Endothelial cell of umbilical vein (primary cell): ENCODE results near the gene ABI2. TPM values are rescaled to one million over a fixed set of nuclear protein-coding genes. Genes with fewer than 3 reads are reported as not detected.

Experiments
- BruUV-seq: library from RNA; stranded (reverse); fragments of 400-500 nt; replicated peaks from 2 replicates; lab custom pipeline; 2021; lab: Mats Ljungman, UMichigan
- CTCF ChIA-PET: fragments of 300-600, 350-600 bp; sonication (Branson Sonifier 250); formaldehyde crosslinking; loops from one replicate; lab custom pipeline; 2021; ENCODE audit warnings: antibody characterized with exemption, inconsistent platforms; lab: Charles Lee
- POLR2A ChIA-PET: fragments of 300-600, 350-600 bp; sonication (Branson Sonifier 250); formaldehyde crosslinking; loops from one replicate; lab custom pipeline; 2021; ENCODE audit warnings: antibody characterized with exemption, inconsistent platforms; lab: Charles Lee
- DNase-seq: peaks from one replicate; pipeline ENCODE4 v3.0.0-alpha.2; 2011; ENCODE audit warnings: low read depth, low spot score
- FAIRE-seq: peaks from 2 replicates; lab custom pipeline; 2011; peaks lifted over from hg19 to GRCh38; lab: Jason Lieb, UNC
- H2AFZ ChIP-seq: 2 replicates; pipeline ENCODE4 v1.6.0; 2012; ENCODE audit warnings: low read depth, low read length, control low read depth, inconsistent platforms
- H3K27ac ChIP-seq: 2 replicates; pipeline ENCODE4 v1.5.1; 2011; ENCODE audit warnings: low read depth, mild to moderate bottlenecking, control low read depth, low read length, moderate library complexity; ENCODE audit not compliant: insufficient read depth
- H3K27me3 ChIP-seq, 2 experiments: 2 replicates each; pipeline versions ENCODE4 v1.6.0 to v1.6.1; 2011; ENCODE audit warnings: low read length in 2 of 2, mixed read lengths in 1 of 2; ENCODE audit not compliant: control insufficient read depth in 2 of 2, insufficient read depth in 2 of 2
- H3K36me3 ChIP-seq, 2 experiments: 2 replicates in 1 of 2; 3 replicates in 1 of 2; pipeline ENCODE4 v1.5.1; 2011; ENCODE audit warnings: low read length in 2 of 2, mild to moderate bottlenecking in 1 of 2, moderate library complexity in 1 of 2; ENCODE audit not compliant: control insufficient read depth in 2 of 2, insufficient read depth in 2 of 2; ENCODE audit errors: extremely low read depth in 1 of 2
- H3K4me1 ChIP-seq: 3 replicates; pipeline ENCODE4 v1.5.1; 2011; ENCODE audit warnings: mild to moderate bottlenecking, low read length; ENCODE audit not compliant: control insufficient read depth, insufficient read depth; ENCODE audit errors: extremely low read depth
- H3K4me2 ChIP-seq: 2 replicates; pipeline ENCODE4 v1.6.1; 2011; ENCODE audit warnings: low read length, control low read depth, mixed read lengths; ENCODE audit not compliant: insufficient read depth
- H3K4me3 ChIP-seq, 3 experiments: fragments of 200-600 bp in 1 of 3; sonication (generic), shearing (Covaris generic) in 1 of 3; replicated peaks in 1 of 3; 2 replicates each; pipeline ENCODE4 v1.5.1; 2011 to 2016; ENCODE audit warnings: control low read depth in 3 of 3, low read length in 3 of 3, mild to moderate bottlenecking in 2 of 3, inconsistent platforms in 1 of 3, low read depth in 1 of 3, moderate library complexity in 1 of 3; ENCODE audit not compliant: insufficient read depth in 1 of 3
- H3K79me2 ChIP-seq: 2 replicates; pipeline ENCODE4 v1.6.0; 2012; ENCODE audit warnings: low read length, inconsistent platforms; ENCODE audit not compliant: control insufficient read depth, insufficient read depth
- H3K9ac ChIP-seq: replicated peaks from 2 replicates; pipeline ENCODE3; 2011; ENCODE audit warnings: low read length, control low read depth; ENCODE audit not compliant: insufficient read depth; ENCODE audit errors: extremely low read depth
- H3K9me1 ChIP-seq: replicated peaks from 3 replicates; pipeline ENCODE4 v1.6.0; 2011; ENCODE audit warnings: mild to moderate bottlenecking, low read length; ENCODE audit not compliant: control insufficient read depth, insufficient read depth; ENCODE audit errors: extremely low read depth
- H3K9me3 ChIP-seq: replicated peaks from 2 replicates; pipeline ENCODE4 v1.5.1; 2012; ENCODE audit warnings: low read length, inconsistent platforms; ENCODE audit not compliant: control insufficient read depth, insufficient read depth
- H4K20me1 ChIP-seq: replicated peaks from 2 replicates; pipeline ENCODE3; 2011; ENCODE audit warnings: mild to moderate bottlenecking, low read length; ENCODE audit not compliant: control insufficient read depth, insufficient read depth; ENCODE audit errors: extremely low read depth
- CTCF ChIP-seq, 2 donors: IDR thresholded peaks; 1 replicate in 1 of 2; 2 replicates in 1 of 2; pipeline ENCODE4 v1.5.1; 2011; ENCODE audit warnings: low read length in 2 of 2, mild to moderate bottlenecking in 2 of 2, moderate library complexity in 2 of 2, control low read depth in 1 of 2, inconsistent platforms in 1 of 2, low read depth in 1 of 2; ENCODE audit not compliant: insufficient read depth in 1 of 2; ENCODE audit errors: extremely low read depth in 1 of 2
- EZH2 ChIP-seq: IDR thresholded peaks from 2 replicates; pipeline ENCODE4 v1.6.1; 2012; ENCODE audit warnings: borderline replicate concordance, low read depth, mild to moderate bottlenecking, moderate library complexity, low read length, inconsistent platforms; ENCODE audit not compliant: severe bottlenecking
- FOS ChIP-seq: IDR thresholded peaks from 2 replicates; pipeline ENCODE4 v1.6.1; 2011; ENCODE audit warnings: mild to moderate bottlenecking, low read length, moderate library complexity, borderline replicate concordance; ENCODE audit not compliant: insufficient read depth
- GATA2 ChIP-seq: IDR thresholded peaks from 2 replicates; pipeline ENCODE4 v1.7.0; 2011; ENCODE audit warnings: low read depth, mild to moderate bottlenecking, moderate library complexity, mixed read lengths, low read length; ENCODE audit not compliant: insufficient read length, insufficient read depth
- JUN ChIP-seq: IDR thresholded peaks from 2 replicates; pipeline ENCODE4 v1.6.1; 2011; ENCODE audit warnings: borderline replicate concordance, low read depth; ENCODE audit not compliant: insufficient read length, insufficient read depth
- MYC ChIP-seq: IDR thresholded peaks from one replicate; pipeline ENCODE4 v1.6.1; 2011; ENCODE audit warnings: mild to moderate bottlenecking, low read depth, low read length
- POLR2A ChIP-seq: IDR thresholded peaks from 2 replicates; pipeline ENCODE4 v1.6.1; 2012; ENCODE audit warnings: low read depth, mild to moderate bottlenecking, control low read depth, low read length
- POLR2AphosphoS5 ChIP-seq: IDR thresholded peaks from 2 replicates; pipeline ENCODE4 v1.6.1; 2012; ENCODE audit warnings: low read depth, mild to moderate bottlenecking, control low read depth, low read length, moderate library complexity; ENCODE audit not compliant: insufficient read depth
- dilution Hi-C: fragments of 300-500 bp; cut with MboI; formaldehyde crosslinking; loops from one replicate; pipeline ENCODE4 v1.15.0; 2019; ENCODE audit warnings: low sequenced_read_pairs; ENCODE audit not compliant: extremely low pct_ligation_motif_present
- intact Hi-C: fragments of 100-400 bp; cut with micrococcal nuclease; formaldehyde crosslinking; loops from one replicate; pipeline ENCODE4 v1.10.0; 2022
- polyA plus RNA-seq, 4 experiments: library from polyadenylated mRNA; depleted of rRNA in 3 of 4; stranded (reverse) in 3 of 4; unstranded in 1 of 4; fragments of >200 nt; gene quantifications; 2 replicates each; pipeline versions ENCODE4 v1.2.1 to v1.2.3, GENCODE V29; 2011 to 2012; ENCODE audit warnings: missing spikeins in 1 of 4
- total RNA-seq: library from RNA; stranded (reverse); gene quantifications from 2 replicates; pipeline ENCODE4 v1.2.3, GENCODE V29; 2021
- TF ChIP-seq, protein P1 (sequence below): IDR thresholded peaks from 2 replicates; pipeline ENCODE4 v1.6.1; 2011; ENCODE audit not compliant: insufficient read depth, insufficient read length

Gene ABI2
- total and polyA plus RNA-seq, 2 donors (not counting 3 experiments of a cell fraction or from before 2014, with no cell fraction given) = 35.7 to 61.0 TPM

GRCh38 chr2:203280428-203281064 lies 47.6 kb upstream of the ABI2 start:
- TF ChIP-seq MYC (no peak), JUN (no peak), GATA2 (no peak), POLR2AphosphoS5 (no peak), EZH2 (no peak), CTCF (IDR thresholded peaks at IDR 0.05; ENCODE audit: extremely low read depth in 1 of 2, insufficient read depth in 1 of 2, low read depth in 1 of 2, low read length in 2 of 2) (no peak), POLR2A (no peak), FOS (no peak)
- TF ChIP-seq, protein P1, sequence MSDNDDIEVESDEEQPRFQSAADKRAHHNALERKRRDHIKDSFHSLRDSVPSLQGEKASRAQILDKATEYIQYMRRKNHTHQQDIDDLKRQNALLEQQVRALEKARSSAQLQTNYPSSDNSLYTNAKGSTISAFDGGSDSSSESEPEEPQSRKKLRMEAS = no peak
- Histone ChIP-seq H3K27ac (peak overlapping the region; percentile 20), H4K20me1 (no peaks in the 10 kb centered on the region), H3K9ac (peak overlapping the region; percentile 17), H3K9me1 (no peaks in the 10 kb centered on the region), H3K4me3 (no peak overlapping the region), H3K4me1 (peaks cover 17% of the 10 kb centered on the region), H3K36me3 (peaks cover 5 to 13% of the 10 kb centered on the region in 2 experiments), H3K9me3 (no peaks in the 10 kb centered on the region), H3K4me2 (no peak overlapping the region), H2AFZ (no peak overlapping the region), H3K27me3 (no peaks in the 10 kb centered on the region), H3K79me2 (no peaks in the 10 kb centered on the region)
- no TSS peak for BruUV-seq
- dilution Hi-C loops (no loop called here), intact Hi-C loops (loop anchor here (1.0 to 5.0 kb wide), 2 partner anchors 122 to 535 kb away; no protein-coding TSS in a partner anchor)
- ChIA-PET CTCF (interaction anchor here (0.6 to 2.9 kb wide), 7 partner anchors 16 to 629 kb away, joined by 3 to 14 read pairs (median 3); partner anchors contain the start of gene ABI2), POLR2A (no interaction called here)
- DNase-seq = peak; percentile 96
- peak; percentile 84 for FAIRE-seq
